ENCODE measurements around the gene GSPT2. TPM values are rescaled to one million over a fixed set of nuclear protein-coding genes. Genes with fewer than 3 reads are reported as not detected.

The GSPT2 gene
- total RNA-seq, 1 donor from 2014 or later, result 15.5 TPM

DNA sequence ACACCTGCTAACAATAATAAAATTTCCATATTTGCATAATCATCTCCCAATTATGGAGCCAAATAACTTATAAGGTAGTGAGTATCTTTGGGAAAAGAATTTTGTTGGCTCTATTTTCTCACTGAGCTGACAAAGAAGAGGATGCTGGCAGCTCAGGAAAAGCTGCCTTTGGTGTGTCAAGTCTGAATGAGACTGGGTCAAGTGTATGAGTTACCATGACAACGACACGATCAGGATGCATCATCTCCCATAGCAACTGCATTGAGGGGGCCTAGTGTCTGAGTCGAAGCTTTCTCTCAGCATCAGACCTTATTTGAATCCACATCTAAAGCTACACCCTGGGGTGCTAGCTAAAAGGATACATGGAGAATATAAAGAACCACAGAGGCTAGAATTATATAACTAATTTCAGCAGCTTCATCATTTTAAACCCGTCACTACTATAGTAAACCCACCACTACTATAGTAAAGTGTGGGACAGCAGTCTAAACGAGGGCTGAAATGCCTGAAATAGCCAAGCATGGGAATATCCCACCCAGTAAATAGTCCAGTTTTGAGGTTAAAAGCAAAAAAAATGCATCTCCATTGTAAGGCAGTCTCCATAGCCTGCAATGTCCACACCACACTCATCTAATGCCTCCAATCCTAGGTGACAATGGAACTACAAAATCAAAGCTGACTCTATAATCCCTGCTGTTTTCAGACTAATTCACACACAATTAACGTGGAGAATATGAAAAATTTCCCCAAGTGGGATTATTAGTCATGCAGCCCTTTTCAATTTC, 16.0 kb downstream of the GSPT2 start:
- Mint-ChIP-seq H3K9me3 (ENCODE audit: unreplicated experiment) (no peaks in the 10 kb centered on the region), H3K27ac (ENCODE audit: unreplicated experiment) (no peak overlapping the region), H3K36me3 (ENCODE audit: low read depth, unreplicated experiment) (no peaks in the 10 kb centered on the region), H3K4me3 (ENCODE audit: unreplicated experiment) (no peak overlapping the region), H3K27me3 (ENCODE audit: low read depth, unreplicated experiment) (no peaks in the 10 kb centered on the region), H3K4me1 (ENCODE audit: low read depth, unreplicated experiment) (no peaks in the 10 kb centered on the region)
- no peaks in the 10 kb centered on the region for H3K36me3 ChIP-seq (ENCODE audit: insufficient read depth, low read length)
- FAIRE-seq, result peak; percentile 68
- H3K9me3 ChIP-seq (ENCODE audit: insufficient read depth, low read depth, low read length), result no peaks in the 10 kb centered on the region
- no peak overlapping the region for H3K4me3 ChIP-seq (ENCODE audit: insufficient read depth, low read depth, low read length)
- no peaks in the 10 kb centered on the region for H3K79me2 ChIP-seq (ENCODE audit: insufficient read depth, low read length)
- H3K27ac ChIP-seq (ENCODE audit: low read depth, low read length), result no peak overlapping the region
- TF ChIP-seq, protein P1, sequence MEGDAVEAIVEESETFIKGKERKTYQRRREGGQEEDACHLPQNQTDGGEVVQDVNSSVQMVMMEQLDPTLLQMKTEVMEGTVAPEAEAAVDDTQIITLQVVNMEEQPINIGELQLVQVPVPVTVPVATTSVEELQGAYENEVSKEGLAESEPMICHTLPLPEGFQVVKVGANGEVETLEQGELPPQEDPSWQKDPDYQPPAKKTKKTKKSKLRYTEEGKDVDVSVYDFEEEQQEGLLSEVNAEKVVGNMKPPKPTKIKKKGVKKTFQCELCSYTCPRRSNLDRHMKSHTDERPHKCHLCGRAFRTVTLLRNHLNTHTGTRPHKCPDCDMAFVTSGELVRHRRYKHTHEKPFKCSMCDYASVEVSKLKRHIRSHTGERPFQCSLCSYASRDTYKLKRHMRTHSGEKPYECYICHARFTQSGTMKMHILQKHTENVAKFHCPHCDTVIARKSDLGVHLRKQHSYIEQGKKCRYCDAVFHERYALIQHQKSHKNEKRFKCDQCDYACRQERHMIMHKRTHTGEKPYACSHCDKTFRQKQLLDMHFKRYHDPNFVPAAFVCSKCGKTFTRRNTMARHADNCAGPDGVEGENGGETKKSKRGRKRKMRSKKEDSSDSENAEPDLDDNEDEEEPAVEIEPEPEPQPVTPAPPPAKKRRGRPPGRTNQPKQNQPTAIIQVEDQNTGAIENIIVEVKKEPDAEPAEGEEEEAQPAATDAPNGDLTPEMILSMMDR (IDR thresholded peaks at IDR 0.05; ENCODE audit: insufficient read depth, low read depth, low read length), result no peak
- TF ChIP-seq EZH2 (IDR thresholded peaks at IDR 0.05; ENCODE audit: insufficient read depth, low read length), result no peak
- no peaks in the 10 kb centered on the region for H4K20me1 ChIP-seq (ENCODE audit: insufficient read depth, low read length)
- H3K9ac ChIP-seq (ENCODE audit: low read length), result no peak overlapping the region
- H3K27me3 ChIP-seq (ENCODE audit: insufficient read depth, low read length), result no peaks in the 10 kb centered on the region
- DNase-seq (ENCODE audit: low read depth), result no peak
- H3K4me2 ChIP-seq (ENCODE audit: low read length), result no peak overlapping the region
- H3K4me1 ChIP-seq (ENCODE audit: insufficient read depth, low read length), result no peaks in the 10 kb centered on the region
- no peak overlapping the region for H2AFZ ChIP-seq (ENCODE audit: low read depth, low read length)

DNA sequence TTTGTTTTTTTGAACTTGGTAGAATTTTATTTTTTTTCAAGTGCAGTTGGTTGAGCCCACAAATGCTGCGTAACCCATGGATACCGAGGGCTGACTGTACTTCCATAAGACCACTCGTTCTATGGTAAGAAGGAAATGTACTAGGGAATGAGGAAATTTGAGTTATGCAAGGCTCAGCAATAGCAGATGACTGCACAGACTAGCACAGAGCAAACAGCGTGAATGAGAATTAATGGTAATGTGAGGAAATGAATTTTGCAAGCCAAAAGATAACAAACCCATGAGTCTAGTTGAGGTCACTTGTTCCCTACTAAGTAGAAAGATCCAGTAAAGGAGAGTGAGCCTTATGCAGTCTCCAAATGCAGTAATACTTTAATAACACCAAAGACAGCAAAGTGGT, 17.4 kb downstream of the GSPT2 start:
- Histone ChIP-seq H3K27me3 (ENCODE audit: insufficient read depth, low read length) (no peaks in the 10 kb centered on the region), H3K4me2 (ENCODE audit: low read length) (no peak overlapping the region), H3K79me2 (ENCODE audit: insufficient read depth, low read length) (no peaks in the 10 kb centered on the region), H4K20me1 (ENCODE audit: insufficient read depth, low read length) (no peaks in the 10 kb centered on the region), H3K4me3 (ENCODE audit: insufficient read depth, low read depth, low read length) (no peak overlapping the region), H3K36me3 (ENCODE audit: insufficient read depth, low read length) (no peaks in the 10 kb centered on the region), H3K9me3 (ENCODE audit: insufficient read depth, low read depth, low read length) (no peaks in the 10 kb centered on the region), H3K9ac (ENCODE audit: low read length) (no peak overlapping the region), H2AFZ (ENCODE audit: low read depth, low read length) (no peak overlapping the region), H3K4me1 (ENCODE audit: insufficient read depth, low read length) (no peaks in the 10 kb centered on the region), H3K27ac (ENCODE audit: low read depth, low read length) (no peak overlapping the region)
- Mint-ChIP-seq H3K4me1 (ENCODE audit: low read depth, unreplicated experiment) (no peaks in the 10 kb centered on the region), H3K36me3 (ENCODE audit: low read depth, unreplicated experiment) (no peaks in the 10 kb centered on the region), H3K27me3 (ENCODE audit: low read depth, unreplicated experiment) (no peaks in the 10 kb centered on the region), H3K27ac (ENCODE audit: unreplicated experiment) (no peak overlapping the region), H3K9me3 (ENCODE audit: unreplicated experiment) (no peaks in the 10 kb centered on the region), H3K4me3 (ENCODE audit: unreplicated experiment) (no peak overlapping the region)
- DNase-seq (ENCODE audit: low read depth) (no peak), FAIRE-seq (no peak)
- TF ChIP-seq, protein P1 (IDR thresholded peaks at IDR 0.05; ENCODE audit: insufficient read depth, low read depth, low read length), result no peak

GRCh38 chrX:51766546-51766945, 23.3 kb downstream of the GSPT2 start:
- Histone ChIP-seq H3K4me1 (ENCODE audit: insufficient read depth, low read length) (no peaks in the 10 kb centered on the region), H3K79me2 (ENCODE audit: insufficient read depth, low read length) (no peaks in the 10 kb centered on the region), H3K4me3 (ENCODE audit: insufficient read depth, low read depth, low read length) (no peak overlapping the region), H3K27me3 (ENCODE audit: insufficient read depth, low read length) (no peaks in the 10 kb centered on the region), H2AFZ (ENCODE audit: low read depth, low read length) (no peak overlapping the region), H3K27ac (ENCODE audit: low read depth, low read length) (no peak overlapping the region), H3K36me3 (ENCODE audit: insufficient read depth, low read length) (no peaks in the 10 kb centered on the region), H3K4me2 (ENCODE audit: low read length) (no peak overlapping the region), H3K9me3 (ENCODE audit: insufficient read depth, low read depth, low read length) (no peaks in the 10 kb centered on the region), H4K20me1 (ENCODE audit: insufficient read depth, low read length) (no peaks in the 10 kb centered on the region), H3K9ac (ENCODE audit: low read length) (no peak overlapping the region)
- no peak overlapping the region for H3K27ac Mint-ChIP-seq (ENCODE audit: unreplicated experiment)
- no peaks in the 10 kb centered on the region for H3K36me3 Mint-ChIP-seq (ENCODE audit: low read depth, unreplicated experiment)
- no peaks in the 10 kb centered on the region for H3K27me3 Mint-ChIP-seq (ENCODE audit: low read depth, unreplicated experiment)
- FAIRE-seq (no peak), DNase-seq (ENCODE audit: low read depth) (no peak)
- no peaks in the 10 kb centered on the region for H3K4me1 Mint-ChIP-seq (ENCODE audit: low read depth, unreplicated experiment)
- H3K9me3 Mint-ChIP-seq (ENCODE audit: unreplicated experiment), result no peaks in the 10 kb centered on the region
- TF ChIP-seq EZH2 (IDR thresholded peaks at IDR 0.05; ENCODE audit: insufficient read depth, low read length), result no peak
- TF ChIP-seq, protein P1 (IDR thresholded peaks at IDR 0.05; ENCODE audit: insufficient read depth, low read depth, low read length), result no peak
- H3K4me3 Mint-ChIP-seq (ENCODE audit: unreplicated experiment), result no peak overlapping the region

Data from astrocyte (in vitro differentiated cells and primary cell).